Mesenchymal stem cell (in vitro differentiated cells and primary cell): ENCODE measurements around the gene RMP24. TPM values are rescaled to one million over a fixed set of nuclear protein-coding genes. Genes with fewer than 3 reads are reported as not detected.
A peak's percentile ranks its signal among the peaks of the same experiment; 100 is the strongest.

ENCODE experiments used
- DNase-seq: peaks from one replicate; pipeline ENCODE4 v3.0.0-alpha.2; 2013
- H2AFZ ChIP-seq: one replicate; pipeline ENCODE4 v1.6.1; 2013; ENCODE audit warnings: low read depth, mild to moderate bottlenecking, control low read depth, inconsistent platforms, low read length, moderate library complexity
- H2AK5ac ChIP-seq: 2 replicates; pipeline ENCODE4 v1.6.1; 2013; ENCODE audit warnings: low read length, moderate library complexity, mild to moderate bottlenecking, inconsistent platforms; ENCODE audit not compliant: severe bottlenecking
- H2BK120ac ChIP-seq: one replicate; pipeline ENCODE4 v1.6.1; 2013; ENCODE audit warnings: low read depth, mild to moderate bottlenecking, inconsistent platforms, low read length, moderate library complexity
- H2BK12ac ChIP-seq, 2 experiments: one replicate each; pipeline ENCODE4 v1.6.1; 2013; ENCODE audit warnings: inconsistent platforms in 2 of 2, low read length in 2 of 2, mild to moderate bottlenecking in 2 of 2, moderate library complexity in 2 of 2, control low read depth in 1 of 2
- H2BK15ac ChIP-seq: one replicate; pipeline ENCODE4 v1.6.1; 2013; ENCODE audit warnings: mild to moderate bottlenecking, low read depth, inconsistent platforms; ENCODE audit not compliant: poor library complexity, severe bottlenecking
- H2BK5ac ChIP-seq: 2 replicates; pipeline ENCODE4 v1.6.1; 2013; ENCODE audit warnings: low read depth, mild to moderate bottlenecking, low read length, control low read depth, inconsistent platforms; ENCODE audit not compliant: poor library complexity, severe bottlenecking
- H3K14ac ChIP-seq, 2 experiments: one replicate each; pipeline ENCODE4 v1.6.1; 2013; ENCODE audit warnings: inconsistent platforms in 2 of 2, low read length in 2 of 2, control low read depth in 1 of 2, mild to moderate bottlenecking in 1 of 2, moderate library complexity in 1 of 2
- H3K18ac ChIP-seq, 2 experiments: one replicate each; pipeline ENCODE4 v1.6.1; 2013; ENCODE audit warnings: inconsistent platforms in 2 of 2, low read length in 2 of 2, control low read depth in 1 of 2, low read depth in 1 of 2, mild to moderate bottlenecking in 1 of 2
- H3K23ac ChIP-seq, 2 experiments: one replicate each; pipeline ENCODE4 v1.6.1; 2013; ENCODE audit warnings: inconsistent platforms in 2 of 2, low read length in 2 of 2, mild to moderate bottlenecking in 2 of 2, moderate library complexity in 2 of 2, control low read depth in 1 of 2
- H3K27ac ChIP-seq: 2 replicates; pipeline ENCODE4 v1.5.1; 2013; ENCODE audit warnings: mild to moderate bottlenecking, moderate library complexity, low read length, control low read depth, inconsistent platforms; ENCODE audit not compliant: poor library complexity, severe bottlenecking
- H3K27me3 ChIP-seq, 2 experiments: 2 replicates each; pipeline versions ENCODE4 v1.6.1 to v1.7.0; 2013; ENCODE audit warnings: low read length in 2 of 2, mild to moderate bottlenecking in 2 of 2, moderate library complexity in 2 of 2, control low read depth in 1 of 2, inconsistent platforms in 1 of 2; ENCODE audit not compliant: control insufficient read depth in 1 of 2, insufficient read depth in 1 of 2
- H3K36me3 ChIP-seq, 2 experiments: 2 replicates each; pipeline versions ENCODE4 v1.6.1 to v1.7.0; 2013; ENCODE audit warnings: low read length in 2 of 2, control low read depth in 1 of 2, inconsistent platforms in 1 of 2, low read depth in 1 of 2, mild to moderate bottlenecking in 1 of 2; ENCODE audit not compliant: insufficient read depth in 2 of 2, control insufficient read depth in 1 of 2
- H3K4ac ChIP-seq, 2 experiments: one replicate each; pipeline ENCODE4 v1.6.1; 2013; ENCODE audit warnings: inconsistent platforms in 2 of 2, low read length in 2 of 2, mild to moderate bottlenecking in 2 of 2, moderate library complexity in 2 of 2, control low read depth in 1 of 2, low read depth in 1 of 2
- H3K4me1 ChIP-seq: 2 replicates; pipeline ENCODE4 v1.6.1; 2013; ENCODE audit warnings: low read depth, low read length, control low read depth; ENCODE audit not compliant: control insufficient read depth, insufficient read depth
- H3K4me2 ChIP-seq: 2 replicates; pipeline ENCODE4 v1.6.1; 2013; ENCODE audit warnings: low read length, mild to moderate bottlenecking, inconsistent platforms; ENCODE audit not compliant: poor library complexity, severe bottlenecking
- H3K4me3 ChIP-seq, 2 experiments: 2 replicates each; pipeline versions ENCODE4 v1.5.1 to v1.7.0; 2013; ENCODE audit warnings: low read length in 2 of 2, mild to moderate bottlenecking in 2 of 2, control low read depth in 1 of 2, low read depth in 1 of 2; ENCODE audit not compliant: insufficient read depth in 1 of 2
- H3K79me1 ChIP-seq: replicated peaks from 2 replicates; pipeline ENCODE4 v1.6.1; 2013; ENCODE audit warnings: mild to moderate bottlenecking, control low read depth, low read length, inconsistent platforms; ENCODE audit not compliant: poor library complexity, severe bottlenecking
- H3K9ac ChIP-seq: 2 replicates; pipeline ENCODE4 v1.7.0; 2013; ENCODE audit warnings: mild to moderate bottlenecking, low read length, moderate library complexity
- H3K9me3 ChIP-seq: 2 replicates; pipeline ENCODE4 v1.7.0; 2013; ENCODE audit warnings: mild to moderate bottlenecking, low read length; ENCODE audit not compliant: control insufficient read depth
- H4K8ac ChIP-seq: one replicate; pipeline ENCODE4 v1.6.1; 2013; ENCODE audit warnings: inconsistent platforms, mild to moderate bottlenecking, low read length, moderate library complexity
- H4K91ac ChIP-seq: one replicate; pipeline ENCODE4 v1.6.1; 2013; ENCODE audit warnings: mild to moderate bottlenecking, low read length, inconsistent platforms
- WGBS: methylation state at CpG from one replicate; pipeline ENCODE4 v1.1.7; 2013; ENCODE audit warnings: mixed read lengths; 5-methylcytosine and 5-hydroxymethylcytosine counted together
- small RNA-seq: library from polyadenylated mRNA; stranded (forward); fragments of <200 nt; extraction: miRNeasy Mini kit (QIAGEN cat#:217004); gene quantifications from one replicate; pipeline ENCODE3, GENCODE V24; 2013; ENCODE audit warnings: low read depth

Gene RMP24

DNA sequence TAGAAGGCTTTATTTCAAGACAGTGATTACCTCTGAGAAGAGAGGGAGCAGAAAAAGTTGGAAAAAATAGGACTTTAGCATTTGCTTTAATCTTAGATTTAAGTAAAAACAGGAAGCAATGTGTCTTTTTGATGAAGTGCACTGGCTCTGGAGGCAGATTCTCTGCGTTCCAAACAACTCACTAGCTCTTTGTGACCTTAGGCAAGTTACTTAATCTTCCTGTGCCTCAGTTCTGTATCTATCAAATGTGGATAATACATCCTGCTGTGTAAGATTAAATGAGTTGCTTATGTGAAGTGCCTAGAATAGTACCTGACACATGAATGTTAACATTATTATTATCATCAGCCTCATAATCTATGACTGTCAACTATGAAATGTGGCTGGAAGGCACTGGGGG lies 52.5 kb downstream of the RMP24 start:
- Histone ChIP-seq H2BK5ac (no peak overlapping the region), H3K4me1 (no peaks in the 10 kb centered on the region), H3K4ac (no peak overlapping the region), H3K36me3 (peaks cover 4 to 49% of the 10 kb centered on the region in 2 experiments), H3K9ac (no peak overlapping the region), H3K79me1 (peaks cover 4% of the 10 kb centered on the region), H3K14ac (no peak overlapping the region), H3K27me3 (no peaks in the 10 kb centered on the region), H3K4me3 (no peak overlapping the region), H4K8ac (no peak overlapping the region), H3K4me2 (no peak overlapping the region), H3K18ac (no peak overlapping the region), H3K9me3 (no peaks in the 10 kb centered on the region), H2BK12ac (no peak overlapping the region), H2AFZ (no peak overlapping the region), H3K23ac (no peak overlapping the region), H2AK5ac (no peak overlapping the region), H2BK15ac (no peak overlapping the region), H4K91ac (no peak overlapping the region), H2BK120ac (no peak overlapping the region), H3K27ac (no peak overlapping the region)
- WGBS, result no CpG with 5 or more reads among the region's 1 CpG
- peak; percentile 62 for DNase-seq

DNA sequence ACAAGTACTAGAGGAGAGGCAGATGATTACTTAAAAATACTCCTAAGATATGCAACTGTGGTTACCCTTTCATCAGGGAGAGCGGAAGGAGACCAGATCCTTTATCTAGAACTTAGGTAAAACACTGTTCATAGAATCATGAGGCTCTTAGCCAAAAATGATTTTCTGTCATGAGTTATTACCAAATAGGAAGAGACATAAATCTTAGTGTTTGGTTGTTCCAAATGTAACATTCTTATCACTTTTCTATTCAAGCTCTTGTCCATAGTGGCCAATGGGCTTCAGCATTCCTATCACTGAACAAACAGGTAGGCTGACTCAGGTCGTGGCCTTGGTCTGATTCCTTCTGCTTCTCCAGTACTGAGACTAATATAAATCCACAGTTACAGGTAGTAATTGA lies 56.4 kb downstream of the RMP24 start:
- no peaks in the 10 kb centered on the region for H3K4me1 ChIP-seq
- peaks cover 10% of the 10 kb centered on the region for H3K79me1 ChIP-seq
- no peak overlapping the region for H3K9ac ChIP-seq
- no peak overlapping the region for H4K91ac ChIP-seq
- no peak overlapping the region for H3K18ac ChIP-seq
- no peak overlapping the region for H4K8ac ChIP-seq
- H3K14ac ChIP-seq, result no peak overlapping the region
- no peak overlapping the region for H2BK15ac ChIP-seq
- no peak overlapping the region for H2AFZ ChIP-seq
- H2BK120ac ChIP-seq, result no peak overlapping the region
- no peak overlapping the region for H2BK12ac ChIP-seq
- H3K4ac ChIP-seq, result no peak overlapping the region
- no peak overlapping the region for H2AK5ac ChIP-seq
- no peaks in the 10 kb centered on the region for H3K27me3 ChIP-seq
- no peak overlapping the region for H3K27ac ChIP-seq
- H3K23ac ChIP-seq, result no peak overlapping the region
- H3K4me3 ChIP-seq, result no peak overlapping the region
- DNase-seq, result no peak
- no peak overlapping the region for H3K4me2 ChIP-seq
- no peak overlapping the region for H2BK5ac ChIP-seq
- H3K9me3 ChIP-seq, result no peaks in the 10 kb centered on the region
- no CpG with 5 or more reads among the region's 2 CpGs for WGBS
- peaks cover 4 to 46% of the 10 kb centered on the region in 2 experiments for H3K36me3 ChIP-seq

Small RNAs within 50 kb of the gene (small RNA-seq; reads per million reads assigned to genes)
- not detected for gene MIR3929
